ENCODE data around the gene IL1R2.

IL1R2 gene

DNA sequence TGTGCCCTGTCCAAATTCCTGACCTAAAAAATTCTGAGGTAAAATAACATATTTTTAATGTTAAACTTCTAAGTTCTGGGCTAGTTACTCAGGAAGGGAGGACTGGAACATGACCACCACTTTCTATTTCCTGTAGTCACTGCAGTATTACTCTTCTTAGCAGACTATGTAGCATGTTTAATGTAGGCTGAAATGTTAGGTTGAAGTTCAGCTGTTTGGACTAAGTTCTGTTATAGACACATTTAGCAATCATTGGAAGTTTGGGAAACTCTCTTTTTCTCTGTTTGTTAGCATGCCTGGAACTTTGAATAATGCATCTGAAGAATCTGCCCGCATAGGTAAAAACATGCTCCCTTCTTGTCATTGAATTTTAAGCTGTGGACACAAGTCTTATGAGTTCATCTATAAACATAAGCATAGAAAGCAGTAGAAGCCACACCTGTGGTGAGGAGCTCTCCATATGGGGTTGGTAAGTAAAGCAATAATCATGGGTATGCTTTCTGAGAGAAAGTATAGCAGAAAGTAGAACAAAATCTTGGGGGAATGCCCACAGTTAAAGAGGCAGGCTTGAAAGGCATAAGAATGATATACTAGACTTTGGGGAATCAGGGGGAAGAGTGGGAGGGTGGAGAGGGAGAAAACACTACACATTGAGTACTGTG lies 52.6 kb downstream of the IL1R2 start:
- no peak for DNase-seq

GRCh38 chr2:102044967-102045489 lies 53.3 kb downstream of the IL1R2 start:
- DNase-seq = no peak

DNA sequence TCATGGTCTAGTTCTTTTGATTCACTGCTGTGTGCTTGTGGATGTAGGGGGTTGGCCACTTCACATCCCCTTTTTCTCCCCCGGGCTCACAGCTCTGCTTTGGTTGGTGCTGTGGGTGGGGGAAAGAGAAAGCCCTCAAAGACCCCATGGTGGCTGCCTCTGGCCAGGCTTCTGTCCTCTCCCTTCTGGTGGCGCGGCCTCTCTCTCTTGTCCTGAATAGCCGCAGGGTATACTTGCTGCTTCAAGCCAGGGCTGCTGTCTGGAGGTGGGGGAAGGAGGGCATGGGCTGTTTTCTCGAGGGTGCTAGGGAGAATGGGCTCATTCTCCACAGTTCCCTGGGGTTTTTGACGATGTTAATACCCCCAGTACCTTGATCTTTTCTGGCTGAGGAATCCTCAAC lies 53.9 kb downstream of the IL1R2 start:
- DNase-seq = no peak

GRCh38 chr2:102046135-102046986 lies 54.6 kb downstream of the IL1R2 start:
- DNase-seq = no peak

DNA sequence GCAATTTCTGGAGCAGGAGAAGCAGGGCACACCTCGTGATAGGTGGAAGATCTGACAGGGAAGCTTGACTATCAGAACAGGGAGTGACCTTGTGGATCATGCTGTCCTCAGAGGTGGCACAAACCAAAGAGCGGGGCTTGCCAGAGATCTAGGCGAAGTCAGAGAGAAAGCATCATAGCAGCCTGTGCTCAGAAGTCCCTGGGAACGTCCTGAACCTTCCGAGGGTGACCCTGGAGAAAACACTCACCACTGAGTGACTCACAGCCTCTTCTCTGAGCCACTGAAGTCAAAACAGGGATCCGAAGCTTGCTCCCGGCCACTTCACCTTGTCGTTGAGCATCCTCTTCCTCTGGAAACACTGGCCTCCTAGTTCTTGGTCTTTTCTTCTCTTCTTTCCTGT lies 56.7 kb downstream of the IL1R2 start:
- no peak for DNase-seq

DNA sequence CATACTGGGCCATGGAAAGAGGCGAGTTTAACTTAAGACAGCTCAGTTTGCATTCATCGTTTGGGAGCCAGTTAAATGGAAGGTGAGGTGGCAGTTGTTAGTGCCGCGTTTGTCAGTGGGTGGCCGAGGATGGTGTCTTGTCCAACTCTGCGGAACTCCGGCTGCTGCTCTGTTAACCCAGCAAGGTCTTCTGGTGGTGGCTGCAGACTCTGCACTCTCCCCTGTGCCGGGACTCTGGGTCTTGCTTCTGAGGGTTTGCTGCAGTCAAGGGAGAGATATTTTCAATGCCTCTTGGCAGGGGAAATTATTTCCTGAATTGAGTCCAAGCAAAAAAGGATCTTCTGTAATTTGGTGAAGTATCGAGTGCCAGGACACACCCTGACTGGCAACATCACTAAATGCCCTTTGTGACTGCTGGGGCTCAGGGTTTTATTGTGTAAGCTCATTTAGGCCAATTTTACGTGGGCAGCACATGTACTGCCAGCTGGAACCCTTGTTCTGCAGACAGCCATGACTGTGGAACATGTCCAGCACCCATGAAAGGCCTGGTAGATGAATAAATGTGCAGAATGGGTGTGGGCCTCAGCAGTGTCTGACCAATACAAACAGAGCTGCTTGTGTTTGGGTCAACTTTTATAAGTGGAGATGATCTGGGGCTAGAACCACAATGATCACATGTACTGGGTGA lies 58.1 kb downstream of the IL1R2 start:
- DNase-seq = no peak

GRCh38 chr2:102050854-102051391 lies 59.2 kb downstream of the IL1R2 start:
- DNase-seq = no peak

- DNase-seq = no peak
Measured at GRCh38 chr2:102051692-102052277, 60.0 kb downstream of the IL1R2 start.

DNA sequence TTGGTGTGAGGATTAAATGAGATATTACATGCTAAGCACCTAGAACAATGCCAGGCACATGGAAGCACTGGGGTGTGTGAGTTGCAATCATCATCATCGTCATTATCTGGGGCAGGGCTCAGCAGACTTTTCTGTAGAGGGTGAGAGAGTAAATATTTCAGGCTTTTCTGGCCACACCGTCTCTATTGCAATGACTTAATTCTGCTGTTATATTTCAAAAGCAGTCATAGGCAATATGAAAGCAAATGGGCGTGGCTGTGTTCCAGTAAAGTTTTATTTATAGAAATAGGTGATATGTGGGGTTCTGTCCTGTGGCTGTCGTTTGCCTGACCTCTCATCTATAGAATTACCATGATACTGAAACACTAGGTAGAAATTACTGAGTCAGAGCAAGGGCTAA lies 60.6 kb downstream of the IL1R2 start:
- no peak for DNase-seq

GRCh38 chr2:102053096-102053495 lies 61.3 kb downstream of the IL1R2 start:
- no peak for DNase-seq

- DNase-seq = peak; percentile 41
Measured at GRCh38 chr2:102055346-102055990, 63.7 kb downstream of the IL1R2 start.

- DNase-seq = peak; percentile 63
Measured at GRCh38 chr2:102056079-102056581, 64.4 kb downstream of the IL1R2 start.

DNA sequence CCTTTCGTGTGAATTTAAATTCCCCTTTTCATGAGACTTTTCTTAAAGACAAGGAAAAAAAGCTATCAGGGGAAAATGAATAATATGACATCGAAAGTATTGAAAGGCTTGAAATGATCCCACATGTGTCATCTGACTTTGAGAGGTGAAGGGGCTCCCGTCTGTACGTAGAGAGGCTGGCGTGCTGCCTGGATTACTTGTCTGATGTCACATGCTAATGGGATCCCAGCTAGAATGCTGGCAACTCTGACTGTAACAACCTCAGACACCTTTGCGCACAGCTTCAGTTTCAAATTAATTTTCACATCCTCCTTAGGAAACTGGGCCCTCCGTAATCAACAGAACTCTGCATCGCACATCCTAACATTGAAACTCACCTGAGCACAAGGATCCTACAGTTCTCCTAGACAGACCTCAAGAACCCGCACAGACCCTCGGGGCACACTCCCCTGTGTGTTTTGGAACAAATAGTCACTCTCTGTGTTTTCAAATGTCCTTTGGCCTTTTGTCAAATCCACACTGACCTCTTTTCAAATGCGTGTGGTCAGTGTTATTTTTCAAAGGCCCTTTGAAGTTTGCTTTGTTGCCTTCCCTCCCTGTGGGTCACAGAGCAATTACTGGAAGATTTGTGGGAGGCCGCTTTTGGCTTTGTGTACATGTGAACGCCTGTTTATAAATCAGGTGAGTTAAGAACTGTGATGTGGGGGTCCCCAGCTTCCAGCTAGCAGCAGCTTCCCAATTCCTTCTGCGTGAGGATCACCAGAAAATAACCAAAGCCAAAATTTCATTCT lies 65.9 kb downstream of the IL1R2 start:
- DNase-seq = no peak

DNA sequence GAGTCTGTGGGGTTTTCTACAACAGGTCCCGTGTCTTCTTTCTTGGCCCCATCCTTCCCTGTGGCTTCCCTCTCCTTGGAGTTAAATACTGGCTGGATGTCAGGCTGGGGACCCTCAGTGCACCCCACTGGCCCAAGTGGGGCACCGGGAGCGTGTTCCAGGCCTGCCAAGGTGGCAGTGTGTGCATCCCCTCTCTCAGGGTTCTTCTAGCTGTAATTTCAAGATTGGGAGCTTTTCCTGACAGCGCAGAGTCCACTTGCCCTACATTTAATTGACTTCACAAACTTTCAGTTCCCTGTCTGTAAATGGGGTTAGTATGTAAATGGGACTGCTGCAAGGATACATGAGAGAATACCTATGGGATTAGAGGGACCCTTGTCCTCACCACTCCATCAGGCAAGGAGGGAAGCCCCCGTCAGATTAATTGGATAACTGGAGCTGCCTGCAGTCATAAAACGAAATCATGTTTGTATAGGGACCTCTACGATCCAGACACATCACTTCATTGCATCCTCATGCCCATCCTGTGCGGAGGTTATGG lies 66.6 kb downstream of the IL1R2 start:
- DNase-seq = no peak

GRCh38 chr2:102059151-102059550 lies 67.4 kb downstream of the IL1R2 start:
- DNase-seq = no peak

DNA sequence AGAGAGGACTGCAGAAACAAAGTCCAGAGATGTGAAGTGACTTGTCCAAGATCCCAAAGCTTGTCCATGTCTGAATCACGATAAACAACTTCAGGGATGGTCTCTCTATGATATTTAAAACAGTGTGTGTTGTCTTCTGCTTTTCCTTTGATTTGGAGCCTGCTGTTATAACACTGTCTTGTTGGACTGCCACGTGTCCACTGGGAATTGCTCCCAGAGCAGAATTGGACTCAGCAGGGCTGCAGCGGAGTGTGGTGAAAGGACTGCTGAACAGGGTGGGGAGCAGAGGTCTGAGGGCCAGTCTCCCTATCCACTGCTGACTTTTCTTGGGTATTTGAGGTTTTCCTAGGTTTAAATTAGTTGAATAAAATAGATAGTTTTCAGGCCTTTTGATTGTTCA lies 68.3 kb downstream of the IL1R2 start:
- DNase-seq = no peak

DNA sequence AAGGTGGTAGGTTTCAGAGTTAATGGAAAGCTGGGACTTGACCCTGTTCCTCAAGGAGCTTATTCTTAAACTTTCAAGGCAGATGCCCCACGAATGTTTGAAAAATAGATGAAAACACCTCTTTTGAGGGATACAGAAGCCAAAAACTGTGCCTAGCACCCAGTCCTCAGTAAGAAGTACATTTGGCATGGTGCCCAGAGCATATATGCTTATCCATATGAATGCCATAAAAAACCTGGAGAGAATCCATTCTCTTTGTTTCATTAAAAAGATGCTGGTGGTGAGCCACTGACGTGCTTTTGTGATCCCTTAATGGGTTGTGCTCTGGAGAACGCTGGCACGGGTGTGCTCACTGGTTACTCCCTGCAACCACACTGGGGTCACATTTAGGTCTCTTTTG lies 69.0 kb downstream of the IL1R2 start:
- peak; percentile 21 for DNase-seq

GRCh38 chr2:102061286-102061699 lies 69.5 kb downstream of the IL1R2 start:
- no peak for DNase-seq

- DNase-seq = no peak
Measured at GRCh38 chr2:102061962-102062795, 70.4 kb downstream of the IL1R2 start.

DNA sequence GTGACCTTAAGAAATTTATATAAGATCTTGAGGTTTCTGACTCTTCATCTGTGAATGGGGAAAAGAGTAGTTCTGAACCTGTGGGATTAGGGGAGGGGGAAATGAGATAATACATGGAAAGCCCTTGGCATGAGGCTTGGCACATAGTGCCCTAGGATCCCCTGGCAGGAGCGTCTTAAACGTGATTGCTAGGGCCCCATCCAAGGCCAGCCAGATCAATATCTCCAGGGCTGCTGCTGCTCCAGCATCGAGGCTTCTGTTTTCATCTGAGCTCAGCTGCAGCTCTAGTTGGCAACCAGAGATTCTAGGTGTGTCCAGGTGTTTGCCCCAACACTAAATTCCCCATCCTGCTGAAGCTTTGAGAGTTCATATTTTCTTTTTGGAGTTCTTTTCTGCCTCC lies 71.0 kb downstream of the IL1R2 start:
- no peak for DNase-seq

Measured in hematopoietic multipotent progenitor cell treated with erythropoietin and hydrocortisone succinate and interleukin-3 and kit ligand, for 8 days (in vitro differentiated cells).